Brain microvascular endothelial cell (primary cell): ENCODE data around the gene BUB3.
"Not testable (repeated sequence)": the region's sequence is repeated elsewhere in the genome, so short reads cannot be mapped to it uniquely, and the experiment has no call there.

ENCODE experiments used
- DNase-seq: peaks from one replicate; pipeline ENCODE4 v3.0.0-alpha.2; 2020
- H3K27ac ChIP-seq: fragments of 250-450 bp; sonication (Bioruptor Pico); 2 replicates; pipeline ENCODE4 v1.5.1; 2020; ENCODE audit warnings: mild to moderate bottlenecking, moderate library complexity
- H3K27me3 ChIP-seq: fragments of 250-450 bp; sonication (Bioruptor Pico); replicated peaks from 2 replicates; pipeline ENCODE4 v1.5.1; 2020; ENCODE audit warnings: mild to moderate bottlenecking
- H3K36me3 ChIP-seq: fragments of 250-450 bp; sonication (Bioruptor Pico); replicated peaks from 2 replicates; pipeline ENCODE4 v1.5.1; 2020; ENCODE audit warnings: mild to moderate bottlenecking
- H3K4me3 ChIP-seq: 2 replicates; pipeline ENCODE4 v1.5.1; 2011; ENCODE audit warnings: low read depth, mild to moderate bottlenecking, control low read depth, low read length, moderate library complexity
- CTCF ChIP-seq: IDR thresholded peaks from 2 replicates; pipeline ENCODE4 v1.5.1; 2011; ENCODE audit warnings: low read depth, mild to moderate bottlenecking, moderate library complexity, low read length, control low read depth, inconsistent platforms; ENCODE audit errors: missing control alignments
- in situ Hi-C: cut with HindIII; loops from 2 replicates; pipeline ENCODE4 v1.10.0; 2017; ENCODE audit warnings: low sequenced_read_pairs, low pct_ligation_motif_present

The BUB3 gene

GRCh38 chr10:123166618-123167017, 12.4 kb downstream of the BUB3 start:
- DNase-seq, result no peak
- no peak for TF ChIP-seq CTCF
- no peaks in the 10 kb centered on the region for H3K27me3 ChIP-seq
- in situ Hi-C loops, result no loop called here
- no peak overlapping the region for H3K27ac ChIP-seq
- peaks cover 34% of the 10 kb centered on the region for H3K36me3 ChIP-seq
- no peak overlapping the region for H3K4me3 ChIP-seq

GRCh38 chr10:123170961-123171360, 16.8 kb downstream of the BUB3 start:
- Histone ChIP-seq H3K27me3 (no peaks in the 10 kb centered on the region), H3K27ac (no peak overlapping the region), H3K36me3 (peaks cover 3% of the 10 kb centered on the region), H3K4me3 (no peak overlapping the region)
- in situ Hi-C loops, result no loop called here
- no peak for DNase-seq
- no peak for TF ChIP-seq CTCF

- H3K4me3 ChIP-seq, DNase-seq, H3K27ac ChIP-seq, H3K36me3 ChIP-seq, H3K27me3 ChIP-seq, in situ Hi-C loops: not testable (repeated sequence)
These were observed 17.4 kb downstream of the BUB3 start for GRCh38 chr10:123171616-123172015.

GRCh38 chr10:123175389-123176387, 21.5 kb downstream of the BUB3 start:
- H3K27ac ChIP-seq, result no peak overlapping the region
- H3K27me3 ChIP-seq, result no peaks in the 10 kb centered on the region
- no peak overlapping the region for H3K4me3 ChIP-seq
- no peak for DNase-seq
- in situ Hi-C loops, result no loop called here
- no peak for TF ChIP-seq CTCF
- no peaks in the 10 kb centered on the region for H3K36me3 ChIP-seq

- in situ Hi-C loops, H3K27me3 ChIP-seq, H3K36me3 ChIP-seq, H3K4me3 ChIP-seq, DNase-seq, H3K27ac ChIP-seq: not testable (repeated sequence)
These were observed 24.2 kb downstream of the BUB3 start for GRCh38 chr10:123178390-123178789.

GRCh38 chr10:123180101-123181090, 26.2 kb downstream of the BUB3 start:
- Histone ChIP-seq H3K27me3 (no peaks in the 10 kb centered on the region), H3K4me3 (no peak overlapping the region), H3K27ac (no peak overlapping the region), H3K36me3 (no peaks in the 10 kb centered on the region)
- no peak for TF ChIP-seq CTCF
- no peak for DNase-seq
- in situ Hi-C loops, result no loop called here
